ENCODE results near the gene DSCAML1. TPM values are rescaled to one million over a fixed set of nuclear protein-coding genes. Genes with fewer than 3 reads are reported as not detected.

The DSCAML1 gene
- total RNA-seq, 1 experiment from 2014 or later = 0.15 TPM

DNA sequence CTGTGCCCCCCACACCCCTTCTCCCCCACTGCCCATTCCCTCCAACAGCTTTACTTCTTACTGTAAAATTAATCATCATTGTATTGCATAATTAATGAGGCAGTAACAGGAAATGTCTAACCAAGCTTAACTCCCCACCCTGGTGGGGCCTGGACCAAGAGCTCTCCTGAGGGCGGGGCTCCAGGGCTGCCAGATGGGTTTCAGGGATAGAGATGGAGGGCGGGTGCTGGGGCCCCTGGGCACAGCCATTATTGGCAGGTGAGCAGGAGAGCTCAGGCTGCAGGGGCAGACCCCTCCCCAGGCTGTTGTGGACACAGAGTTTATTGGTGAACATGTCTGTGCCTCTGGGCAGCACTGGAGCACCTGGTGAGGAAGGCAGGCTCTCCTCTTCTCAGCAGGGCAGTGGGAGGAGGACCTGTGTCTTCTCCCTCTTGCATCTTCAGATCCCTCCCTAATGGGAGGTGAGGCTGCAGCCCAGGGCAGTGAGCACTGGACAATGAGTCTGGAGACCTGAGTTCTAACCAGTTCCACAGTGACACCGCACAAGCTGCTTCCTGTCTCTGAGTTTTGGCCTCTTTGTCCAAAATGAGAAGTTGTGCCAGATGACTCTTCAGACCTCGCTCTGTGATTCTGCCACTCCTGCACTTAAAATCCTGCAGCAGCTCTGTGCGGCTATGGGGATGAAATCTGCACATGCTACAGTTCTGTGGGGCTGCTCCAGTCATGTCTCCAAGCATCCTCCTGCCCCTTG, 236.1 kb downstream of the DSCAML1 start:
- Histone ChIP-seq H3K23me2 (ENCODE audit: insufficient read length, low read depth, low read length, poor library complexity, severe bottlenecking) (no peaks in the 10 kb centered on the region), H3K4me1 (ENCODE audit: insufficient read depth, low read length) (no peaks in the 10 kb centered on the region; the same call in 1 of the 2 replicates), H2BK15ac (ENCODE audit: low read depth, low read length) (no peak overlapping the region), H3K14ac (ENCODE audit: insufficient read depth, low read length) (no peak overlapping the region), H3K56ac (ENCODE audit: insufficient read length, low read depth, low read length) (no peak overlapping the region), H3T11ph (ENCODE audit: low read length) (no peak overlapping the region), H2AK5ac (ENCODE audit: insufficient read length, low read length) (no peak overlapping the region), H2BK12ac (ENCODE audit: insufficient read length, low read depth, low read length) (no peak overlapping the region), H3K9ac (ENCODE audit: extremely low read depth, insufficient read length, low read length) (no peak overlapping the region), H3K4me2 (ENCODE audit: insufficient read depth, insufficient read length, low read length) (no peak overlapping the region), H3K27ac (ENCODE audit: insufficient read length, low read depth, low read length) (no peak overlapping the region), H2BK120ac (ENCODE audit: low read depth, low read length, poor library complexity, severe bottlenecking) (no peak overlapping the region), H4K5ac (ENCODE audit: insufficient read length, low read depth, low read length) (no peak overlapping the region), H3K27me3 (ENCODE audit: insufficient read depth, low read length) (no peaks in the 10 kb centered on the region), H4K8ac (replicated peaks; ENCODE audit: insufficient read length, low read depth, low read length) (no peak overlapping the region), H4K20me1 (ENCODE audit: control insufficient read depth, insufficient read depth, insufficient read length) (no peaks in the 10 kb centered on the region), H2BK20ac (ENCODE audit: low read depth, low read length, poor library complexity, severe bottlenecking) (no peak overlapping the region), H3K23ac (ENCODE audit: insufficient read length, low read depth, low read length) (no peak overlapping the region), H3K4ac (ENCODE audit: low read depth, low read length) (no peak overlapping the region), H3K18ac (ENCODE audit: insufficient read length, low read depth, low read length) (no peak overlapping the region), H4K91ac (ENCODE audit: insufficient read length, low read depth, low read length) (no peak overlapping the region), H2AFZ (ENCODE audit: low read length) (no peak overlapping the region), H3K79me1 (ENCODE audit: insufficient read depth, low read depth, low read length, poor library complexity, severe bottlenecking) (no peaks in the 10 kb centered on the region), H3K79me2 (ENCODE audit: insufficient read depth, low read length) (no peaks in the 10 kb centered on the region), H3K9me3 (ENCODE audit: control insufficient read depth, low read depth, low read length) (no peaks in the 10 kb centered on the region), H2BK5ac (ENCODE audit: insufficient read length, low read length) (no peak overlapping the region)
- DNase-seq = no peak
- no CpG with 5 or more reads among the region's 5 CpGs for WGBS (ENCODE audit: extremely low coverage, insufficient read length, low lambda C conversion rate)
- no peak overlapping the region; a peak in 1 of 7 replicates for H3K27ac Mint-ChIP-seq
- H3K27me3 Mint-ChIP-seq (ENCODE audit: low read depth) = peaks cover 13% of the 10 kb centered on the region
- H3K36me3 Mint-ChIP-seq (ENCODE audit: insufficient read depth in 1 of 3, low read depth in 3 of 3) = no peaks in the 10 kb centered on the region
- TF ChIP-seq, protein P1, sequence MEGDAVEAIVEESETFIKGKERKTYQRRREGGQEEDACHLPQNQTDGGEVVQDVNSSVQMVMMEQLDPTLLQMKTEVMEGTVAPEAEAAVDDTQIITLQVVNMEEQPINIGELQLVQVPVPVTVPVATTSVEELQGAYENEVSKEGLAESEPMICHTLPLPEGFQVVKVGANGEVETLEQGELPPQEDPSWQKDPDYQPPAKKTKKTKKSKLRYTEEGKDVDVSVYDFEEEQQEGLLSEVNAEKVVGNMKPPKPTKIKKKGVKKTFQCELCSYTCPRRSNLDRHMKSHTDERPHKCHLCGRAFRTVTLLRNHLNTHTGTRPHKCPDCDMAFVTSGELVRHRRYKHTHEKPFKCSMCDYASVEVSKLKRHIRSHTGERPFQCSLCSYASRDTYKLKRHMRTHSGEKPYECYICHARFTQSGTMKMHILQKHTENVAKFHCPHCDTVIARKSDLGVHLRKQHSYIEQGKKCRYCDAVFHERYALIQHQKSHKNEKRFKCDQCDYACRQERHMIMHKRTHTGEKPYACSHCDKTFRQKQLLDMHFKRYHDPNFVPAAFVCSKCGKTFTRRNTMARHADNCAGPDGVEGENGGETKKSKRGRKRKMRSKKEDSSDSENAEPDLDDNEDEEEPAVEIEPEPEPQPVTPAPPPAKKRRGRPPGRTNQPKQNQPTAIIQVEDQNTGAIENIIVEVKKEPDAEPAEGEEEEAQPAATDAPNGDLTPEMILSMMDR (conservative IDR thresholded peaks at IDR 0.05) = no peak
- no peak overlapping the region for H3K4me3 Mint-ChIP-seq
- peaks cover 42 to 49% of the 10 kb centered on the region in 2 experiments for H3K4me1 Mint-ChIP-seq
- no peaks in the 10 kb centered on the region for H3K9me3 Mint-ChIP-seq

Measured in H9 (cell line).